Neuronal stem cell (in vitro differentiated cells): ENCODE measurements around the gene SIAH3.

ENCODE experiments used
- DNase-seq: peaks from one replicate; pipeline ENCODE4 v3.0.0-alpha.2; 2013; ENCODE audit warnings: low spot score
- H2AFZ ChIP-seq: one replicate; pipeline ENCODE4 v1.6.1; 2013; ENCODE audit warnings: mild to moderate bottlenecking, low read length, inconsistent platforms
- H2AK5ac ChIP-seq: 2 replicates; pipeline ENCODE4 v1.6.1; 2013; ENCODE audit warnings: low read depth, mild to moderate bottlenecking, inconsistent platforms, low read length, moderate library complexity, mixed read lengths
- H2BK120ac ChIP-seq: 2 replicates; pipeline ENCODE4 v1.6.1; 2013; ENCODE audit warnings: low read depth, mild to moderate bottlenecking, inconsistent platforms, low read length, moderate library complexity, mixed read lengths
- H2BK12ac ChIP-seq: one replicate; pipeline ENCODE4 v1.6.1; 2013; ENCODE audit warnings: low read length, inconsistent platforms
- H2BK15ac ChIP-seq: 2 replicates; pipeline ENCODE4 v1.6.1; 2013; ENCODE audit warnings: mild to moderate bottlenecking, low read length, inconsistent platforms, mixed read lengths
- H2BK5ac ChIP-seq: one replicate; pipeline ENCODE4 v1.6.1; 2013; ENCODE audit warnings: inconsistent platforms, mild to moderate bottlenecking, low read length, moderate library complexity
- H3K14ac ChIP-seq: one replicate; pipeline ENCODE4 v1.6.1; 2013; ENCODE audit warnings: low read length, inconsistent platforms
- H3K18ac ChIP-seq: 2 replicates; pipeline ENCODE4 v1.6.1; 2013; ENCODE audit warnings: low read length, inconsistent platforms
- H3K23ac ChIP-seq: 2 replicates; pipeline ENCODE4 v1.6.1; 2013; ENCODE audit warnings: low read depth, mild to moderate bottlenecking, mixed read lengths, low read length, inconsistent platforms; ENCODE audit not compliant: poor library complexity
- H3K27ac ChIP-seq: replicated peaks from 3 replicates; pipeline ENCODE4 v1.5.1; 2013; ENCODE audit warnings: low read length, inconsistent platforms
- H3K27me3 ChIP-seq, 3 experiments: 2 replicates each; pipeline ENCODE4 v1.6.1; 2013; ENCODE audit warnings: low read length in 3 of 3, mild to moderate bottlenecking in 2 of 3, inconsistent platforms in 1 of 3, low read depth in 1 of 3, mixed read lengths in 1 of 3, moderate library complexity in 1 of 3; ENCODE audit not compliant: control insufficient read depth in 3 of 3, insufficient read depth in 3 of 3
- H3K36me3 ChIP-seq, 2 donors: replicated peaks in 1 of 2; 2 replicates each; pipeline ENCODE4 v1.6.1; 2013; ENCODE audit warnings: low read length in 2 of 2; ENCODE audit not compliant: control insufficient read depth in 2 of 2, insufficient read depth in 2 of 2
- H3K4ac ChIP-seq: 2 replicates; pipeline ENCODE4 v1.6.1; 2013; ENCODE audit warnings: inconsistent platforms, mild to moderate bottlenecking, low read length, moderate library complexity
- H3K4me1 ChIP-seq, 2 donors: 1 replicate in 1 of 2; 2 replicates in 1 of 2; pipeline ENCODE4 v1.6.1; 2013; ENCODE audit warnings: low read length in 2 of 2, low read depth in 1 of 2; ENCODE audit not compliant: control insufficient read depth in 2 of 2, insufficient read depth in 1 of 2
- H3K4me2 ChIP-seq: one replicate; pipeline ENCODE4 v1.6.1; 2013; ENCODE audit warnings: mild to moderate bottlenecking, low read length, inconsistent platforms; ENCODE audit not compliant: insufficient read depth, poor library complexity, severe bottlenecking
- H3K4me3 ChIP-seq, 2 donors: 2 replicates each; pipeline ENCODE4 v1.5.1; 2013; ENCODE audit warnings: low read length in 2 of 2, mild to moderate bottlenecking in 2 of 2, inconsistent platforms in 1 of 2, moderate library complexity in 1 of 2
- H3K79me1 ChIP-seq: one replicate; pipeline ENCODE4 v1.6.1; 2013; ENCODE audit warnings: low read depth, mild to moderate bottlenecking, inconsistent platforms, low read length, moderate library complexity
- H3K9ac ChIP-seq: one replicate; pipeline ENCODE4 v1.6.1; 2013; ENCODE audit warnings: mild to moderate bottlenecking, low read depth, low read length, inconsistent platforms; ENCODE audit not compliant: poor library complexity
- H3K9me3 ChIP-seq, 2 donors: replicated peaks in 1 of 2; 2 replicates each; pipeline versions ENCODE3 to v1.6.1; 2013; ENCODE audit warnings: low read length in 2 of 2, mild to moderate bottlenecking in 2 of 2, inconsistent platforms in 1 of 2, low read depth in 1 of 2, mixed read lengths in 1 of 2, moderate library complexity in 1 of 2; ENCODE audit not compliant: control insufficient read depth in 2 of 2, insufficient read depth in 1 of 2
- H4K8ac ChIP-seq: one replicate; pipeline ENCODE4 v1.6.1; 2013; ENCODE audit warnings: low read depth, mild to moderate bottlenecking, inconsistent platforms, low read length, moderate library complexity
- H4K91ac ChIP-seq: one replicate; pipeline ENCODE4 v1.6.1; 2013; ENCODE audit warnings: low read length, low read depth, mild to moderate bottlenecking, inconsistent platforms; ENCODE audit not compliant: poor library complexity
- WGBS, 2 donors: extraction: QIAGEN DNeasy Blood & Tissue Kit; methylation state at CpG; one replicate each; pipeline ENCODE4 v1.1.7; 2013; ENCODE audit warnings: missing lambda C conversion rate in 2 of 2, mixed read lengths in 1 of 2; ENCODE audit not compliant: insufficient read length in 2 of 2, insufficient replicate concordance in 1 of 2; ENCODE audit errors: extremely low coverage in 2 of 2; 5-methylcytosine and 5-hydroxymethylcytosine counted together

SIAH3 gene

GRCh38 chr13:45775401-45775963 lies 76.1 kb downstream of the SIAH3 start:
- no peak for DNase-seq
- Histone ChIP-seq H3K36me3 (no peaks in the 10 kb centered on the region), H3K4me1 (peaks cover 6 to 18% of the 10 kb centered on the region in 2 donors), H3K27me3 (no peaks in the 10 kb centered on the region), H3K9me3 (no peaks in the 10 kb centered on the region), H3K9ac (no peak overlapping the region), H3K14ac (no peak overlapping the region), H2BK120ac (no peak overlapping the region), H3K18ac (no peak overlapping the region), H3K4me3 (no peak overlapping the region), H3K23ac (peak overlapping the region; percentile 5), H2BK5ac (no peak overlapping the region), H3K4ac (no peak overlapping the region), H2AK5ac (no peak overlapping the region), H3K79me1 (no peaks in the 10 kb centered on the region), H2BK12ac (no peak overlapping the region), H3K27ac (no peak overlapping the region), H2BK15ac (no peak overlapping the region), H2AFZ (peak overlapping the region; percentile 26), H4K8ac (no peak overlapping the region), H3K4me2 (no peak overlapping the region), H4K91ac (no peak overlapping the region)
- no CpG with 5 or more reads among the region's 3 CpGs for WGBS, 2 donors

DNA sequence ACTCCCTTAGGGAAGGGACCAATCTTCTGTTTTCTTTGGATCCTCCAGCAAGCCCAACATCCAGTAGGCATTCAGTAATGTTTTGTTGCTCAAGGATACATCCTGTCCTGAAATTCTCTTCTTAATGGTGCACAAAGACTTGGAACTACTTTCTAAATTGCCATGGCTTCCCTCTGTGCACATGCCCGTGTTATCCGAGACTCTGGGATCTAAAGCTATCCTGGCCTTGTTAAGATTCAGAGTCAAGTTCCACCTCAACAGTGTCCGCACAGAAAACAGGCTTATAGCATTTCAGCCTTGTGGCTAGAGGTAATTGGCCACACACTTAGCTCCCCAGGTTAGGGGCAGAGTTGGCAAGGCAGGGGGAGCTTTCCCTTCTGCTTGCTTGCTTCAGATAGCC lies 77.6 kb downstream of the SIAH3 start:
- H3K14ac ChIP-seq = no peak overlapping the region
- no peak overlapping the region for H3K4ac ChIP-seq
- WGBS, 2 donors = no CpG with 5 or more reads among the region's 3 CpGs
- peaks cover 10 to 26% of the 10 kb centered on the region in 2 donors for H3K4me1 ChIP-seq
- no peaks in the 10 kb centered on the region for H3K36me3 ChIP-seq
- H4K91ac ChIP-seq = no peak overlapping the region
- H3K27ac ChIP-seq = no peak overlapping the region
- no peak for DNase-seq
- H3K79me1 ChIP-seq = no peaks in the 10 kb centered on the region
- no peaks in the 10 kb centered on the region for H3K27me3 ChIP-seq
- H2AFZ ChIP-seq = no peak overlapping the region
- H4K8ac ChIP-seq = no peak overlapping the region
- H3K4me3 ChIP-seq = peak overlapping the region in 1 of 2 donors; percentile 12
- H3K4me2 ChIP-seq = no peak overlapping the region
- H2AK5ac ChIP-seq = no peak overlapping the region
- no peaks in the 10 kb centered on the region for H3K9me3 ChIP-seq
- H2BK15ac ChIP-seq = no peak overlapping the region
- H3K18ac ChIP-seq = no peak overlapping the region
- H2BK5ac ChIP-seq = no peak overlapping the region
- no peak overlapping the region for H2BK120ac ChIP-seq
- no peak overlapping the region for H3K23ac ChIP-seq
- H2BK12ac ChIP-seq = no peak overlapping the region
- no peak overlapping the region for H3K9ac ChIP-seq

- Histone ChIP-seq H3K36me3 (no peaks in the 10 kb centered on the region), H3K4me1 (peaks cover 10 to 32% of the 10 kb centered on the region in 2 donors), H2BK15ac (no peak overlapping the region), H3K23ac (no peak overlapping the region), H3K9me3 (no peaks in the 10 kb centered on the region), H2BK120ac (no peak overlapping the region), H3K18ac (no peak overlapping the region), H3K4me2 (no peak overlapping the region), H2AFZ (no peak overlapping the region), H3K27ac (no peak overlapping the region), H3K9ac (no peak overlapping the region), H3K14ac (no peak overlapping the region), H2BK12ac (no peak overlapping the region), H2AK5ac (no peak overlapping the region), H3K4me3 (no peak overlapping the region), H4K91ac (no peak overlapping the region), H3K27me3 (no peaks in the 10 kb centered on the region), H2BK5ac (no peak overlapping the region), H3K79me1 (no peaks in the 10 kb centered on the region), H4K8ac (no peak overlapping the region), H3K4ac (no peak overlapping the region)
- no CpG with 5 or more reads among the region's 2 CpGs for WGBS, 2 donors
- DNase-seq = no peak
These were observed 78.3 kb downstream of the SIAH3 start for GRCh38 chr13:45773236-45773635.

DNA sequence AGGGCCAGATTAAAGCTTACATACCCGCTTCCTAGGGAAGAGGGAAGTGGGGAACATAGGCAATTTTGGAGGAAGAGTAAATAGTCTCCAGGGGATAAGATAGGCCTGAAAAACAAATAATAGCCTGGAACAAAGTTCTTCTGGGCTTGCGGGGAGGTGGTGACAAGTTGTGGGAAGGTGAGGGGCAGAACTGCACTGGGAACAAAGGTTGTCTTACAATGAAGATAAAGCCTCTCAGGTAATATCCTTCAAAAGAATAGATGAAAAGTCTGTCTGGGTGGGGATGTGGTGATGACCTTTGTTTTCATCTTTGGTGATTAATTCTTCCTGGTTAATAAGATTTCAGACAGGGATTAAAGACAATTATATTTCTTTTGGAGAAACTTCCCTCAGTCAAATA lies 80.7 kb downstream of the SIAH3 start:
- Histone ChIP-seq H4K91ac (no peak overlapping the region), H3K36me3 (no peaks in the 10 kb centered on the region), H2AFZ (no peak overlapping the region), H3K27ac (no peak overlapping the region), H3K9me3 (no peaks in the 10 kb centered on the region), H2AK5ac (no peak overlapping the region), H2BK120ac (no peak overlapping the region), H3K4me2 (no peak overlapping the region), H3K4me1 (peaks cover 5 to 20% of the 10 kb centered on the region in 2 donors), H3K27me3 (no peaks in the 10 kb centered on the region), H2BK12ac (no peak overlapping the region), H2BK5ac (no peak overlapping the region), H3K9ac (no peak overlapping the region), H3K18ac (no peak overlapping the region), H3K79me1 (no peaks in the 10 kb centered on the region), H3K4me3 (no peak overlapping the region), H4K8ac (no peak overlapping the region), H3K14ac (no peak overlapping the region), H3K23ac (no peak overlapping the region), H2BK15ac (no peak overlapping the region), H3K4ac (no peak overlapping the region)
- DNase-seq = no peak
- WGBS, 2 donors = no CpG with 5 or more reads among the region's 2 CpGs
